Measurements from ENCODE around the gene HOXC11.

DNA sequence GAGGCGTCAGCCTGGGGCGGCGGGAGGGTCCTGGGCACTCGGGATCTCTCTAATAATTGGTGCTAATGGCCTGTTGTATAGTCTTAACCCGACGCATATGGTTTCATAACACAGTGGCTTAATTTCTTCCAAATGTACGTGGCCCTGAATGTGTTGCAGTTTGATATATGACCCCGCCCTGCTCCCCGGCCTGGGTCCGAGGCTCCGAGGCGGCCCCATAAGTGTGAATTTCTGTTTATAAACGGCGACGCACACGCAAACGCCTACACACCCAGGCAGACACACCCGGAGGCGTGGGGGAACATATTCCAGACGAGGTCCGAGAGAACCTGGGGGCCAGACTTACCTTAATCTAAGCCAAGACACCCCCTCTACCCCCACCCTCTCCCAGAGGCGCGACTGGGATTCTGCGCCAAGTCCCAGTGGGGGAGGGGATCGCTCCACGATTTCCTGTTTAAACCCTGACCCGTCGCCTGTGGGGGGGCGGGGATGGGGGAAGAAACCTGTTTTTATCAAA lies 45.6 kb downstream of the HOXC11 start:
- TF ChIP-seq POLR2A (IDR thresholded peaks at IDR 0.05) (no peak), EP300 (IDR thresholded peaks at IDR 0.05) (no peak)
- TF ChIP-seq, protein P1, sequence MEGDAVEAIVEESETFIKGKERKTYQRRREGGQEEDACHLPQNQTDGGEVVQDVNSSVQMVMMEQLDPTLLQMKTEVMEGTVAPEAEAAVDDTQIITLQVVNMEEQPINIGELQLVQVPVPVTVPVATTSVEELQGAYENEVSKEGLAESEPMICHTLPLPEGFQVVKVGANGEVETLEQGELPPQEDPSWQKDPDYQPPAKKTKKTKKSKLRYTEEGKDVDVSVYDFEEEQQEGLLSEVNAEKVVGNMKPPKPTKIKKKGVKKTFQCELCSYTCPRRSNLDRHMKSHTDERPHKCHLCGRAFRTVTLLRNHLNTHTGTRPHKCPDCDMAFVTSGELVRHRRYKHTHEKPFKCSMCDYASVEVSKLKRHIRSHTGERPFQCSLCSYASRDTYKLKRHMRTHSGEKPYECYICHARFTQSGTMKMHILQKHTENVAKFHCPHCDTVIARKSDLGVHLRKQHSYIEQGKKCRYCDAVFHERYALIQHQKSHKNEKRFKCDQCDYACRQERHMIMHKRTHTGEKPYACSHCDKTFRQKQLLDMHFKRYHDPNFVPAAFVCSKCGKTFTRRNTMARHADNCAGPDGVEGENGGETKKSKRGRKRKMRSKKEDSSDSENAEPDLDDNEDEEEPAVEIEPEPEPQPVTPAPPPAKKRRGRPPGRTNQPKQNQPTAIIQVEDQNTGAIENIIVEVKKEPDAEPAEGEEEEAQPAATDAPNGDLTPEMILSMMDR (IDR thresholded peaks at IDR 0.05) = no peak
